Measurements from ENCODE around the gene SHANK1.

DNA sequence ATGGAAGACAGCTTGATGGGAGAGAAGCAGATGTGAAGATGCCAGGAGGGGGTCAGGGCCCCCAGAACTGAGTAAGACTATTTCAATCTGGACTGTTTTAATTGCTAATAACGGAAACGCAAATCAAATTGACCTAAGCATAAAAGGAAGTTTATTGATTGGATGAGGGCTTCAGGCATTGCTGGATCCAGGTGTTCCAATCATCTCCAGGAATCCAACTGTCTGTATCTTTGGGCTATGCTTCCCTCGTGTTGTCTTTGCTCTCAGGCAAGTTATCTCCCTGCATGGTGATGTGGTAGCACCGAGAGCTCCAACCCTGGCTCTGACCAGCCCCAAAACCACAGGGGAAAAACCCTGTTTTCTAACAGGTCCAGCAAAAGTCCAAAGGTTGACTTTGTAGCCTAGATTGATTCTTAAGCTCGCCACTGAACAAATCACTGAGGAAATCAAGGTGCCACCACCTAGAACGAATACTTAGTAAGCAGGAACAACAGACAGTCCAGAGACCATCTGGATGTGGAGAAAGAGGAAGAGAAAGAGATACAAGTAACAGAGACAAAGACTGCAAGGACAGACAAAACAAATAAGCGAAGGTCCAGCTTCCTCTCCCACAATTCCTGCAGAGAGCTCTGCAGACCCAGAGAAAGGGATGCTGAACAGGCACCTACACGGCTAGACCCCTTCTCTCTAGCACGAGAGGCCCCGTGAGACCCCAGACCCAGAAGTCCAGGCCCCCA, 71.6 kb downstream of the SHANK1 start:
- TF ChIP-seq POLR2AphosphoS5 (IDR thresholded peaks at IDR 0.05), result no peak
- TF ChIP-seq, protein P1, sequence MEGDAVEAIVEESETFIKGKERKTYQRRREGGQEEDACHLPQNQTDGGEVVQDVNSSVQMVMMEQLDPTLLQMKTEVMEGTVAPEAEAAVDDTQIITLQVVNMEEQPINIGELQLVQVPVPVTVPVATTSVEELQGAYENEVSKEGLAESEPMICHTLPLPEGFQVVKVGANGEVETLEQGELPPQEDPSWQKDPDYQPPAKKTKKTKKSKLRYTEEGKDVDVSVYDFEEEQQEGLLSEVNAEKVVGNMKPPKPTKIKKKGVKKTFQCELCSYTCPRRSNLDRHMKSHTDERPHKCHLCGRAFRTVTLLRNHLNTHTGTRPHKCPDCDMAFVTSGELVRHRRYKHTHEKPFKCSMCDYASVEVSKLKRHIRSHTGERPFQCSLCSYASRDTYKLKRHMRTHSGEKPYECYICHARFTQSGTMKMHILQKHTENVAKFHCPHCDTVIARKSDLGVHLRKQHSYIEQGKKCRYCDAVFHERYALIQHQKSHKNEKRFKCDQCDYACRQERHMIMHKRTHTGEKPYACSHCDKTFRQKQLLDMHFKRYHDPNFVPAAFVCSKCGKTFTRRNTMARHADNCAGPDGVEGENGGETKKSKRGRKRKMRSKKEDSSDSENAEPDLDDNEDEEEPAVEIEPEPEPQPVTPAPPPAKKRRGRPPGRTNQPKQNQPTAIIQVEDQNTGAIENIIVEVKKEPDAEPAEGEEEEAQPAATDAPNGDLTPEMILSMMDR (IDR thresholded peaks at IDR 0.05), result no peak
- no peak for TF ChIP-seq POLR2A (IDR thresholded peaks at IDR 0.05; ENCODE audit: low read depth)

All from esophagus muscularis mucosa (tissue), 3 donors.